Panc1 (cell line): ENCODE results near the gene ASXL2. TPM values are rescaled to one million over a fixed set of nuclear protein-coding genes. Genes with fewer than 3 reads are reported as not detected.

Source experiments
- ATAC-seq: fragments of 200-7000 bp; cut with Tn5 transposase; 2 replicates; pipeline ENCODE4 v1.9.1; 2020; ENCODE audit warnings: mild to moderate bottlenecking, moderate library complexity
- BruUV-seq: library from RNA; stranded (reverse); fragments of 400-500 nt; replicated peaks from 2 replicates; lab custom pipeline; 2021; lab: Mats Ljungman, UMichigan
- CTCF ChIA-PET: fragments of 300-600 bp; sonication (Branson Sonifier 250); formaldehyde crosslinking; loops from one replicate; lab custom pipeline; 2022; ENCODE audit warnings: antibody characterized with exemption; lab: Charles Lee
- POLR2A ChIA-PET: fragments of 300-600 bp; sonication (Branson Sonifier 250); formaldehyde crosslinking; loops from one replicate; lab custom pipeline; 2022; ENCODE audit warnings: antibody characterized with exemption; lab: Charles Lee
- DNase-seq: peaks from one replicate; pipeline ENCODE4 v3.0.0-alpha.2; 2010; ENCODE audit warnings: low read depth, low spot score
- H3K27ac ChIP-seq: 2 replicates; pipeline ENCODE4 v1.5.1; 2011; ENCODE audit warnings: mild to moderate bottlenecking, low read length, inconsistent platforms
- H3K27me3 ChIP-seq: fragments of 200-500 bp; sonication (Bioruptor generic); 2 replicates; pipeline ENCODE4 v1.6.0; 2014; ENCODE audit warnings: low read length, inconsistent platforms; ENCODE audit not compliant: control insufficient read depth, insufficient read depth
- H3K36me3 ChIP-seq: fragments of 200-500 bp; sonication (Bioruptor generic); 2 replicates; pipeline ENCODE4 v1.5.1; 2014; ENCODE audit warnings: inconsistent platforms, mild to moderate bottlenecking, low read length, moderate library complexity; ENCODE audit not compliant: control insufficient read depth, insufficient read depth
- H3K4me1 ChIP-seq: 2 replicates; pipeline ENCODE4 v1.5.1; 2011; ENCODE audit warnings: inconsistent platforms, mild to moderate bottlenecking, low read length, moderate library complexity; ENCODE audit not compliant: control insufficient read depth, insufficient read depth
- H3K4me3 ChIP-seq, 2 experiments: 2 replicates each; pipeline ENCODE4 v1.5.1; 2011 to 2012; ENCODE audit warnings: low read depth in 2 of 2, low read length in 2 of 2, mild to moderate bottlenecking in 2 of 2, inconsistent platforms in 1 of 2, moderate library complexity in 1 of 2
- H3K9me3 ChIP-seq: fragments of 200-500 bp; sonication (Bioruptor generic); 2 replicates; pipeline ENCODE4 v1.5.1; 2014; ENCODE audit warnings: low read depth, mild to moderate bottlenecking, inconsistent platforms, low read length, moderate library complexity; ENCODE audit not compliant: control insufficient read depth, insufficient read depth
- POLR2AphosphoS5 ChIP-seq: IDR thresholded peaks from 2 replicates; pipeline ENCODE4 v1.6.1; 2012; ENCODE audit warnings: mild to moderate bottlenecking, low read depth, low read length, moderate library complexity
- SIN3A ChIP-seq: IDR thresholded peaks from 2 replicates; pipeline ENCODE4 v1.6.1; 2012; ENCODE audit warnings: low read depth, mild to moderate bottlenecking, low read length, moderate library complexity, borderline replicate concordance; ENCODE audit not compliant: insufficient read depth
- TCF7L2 ChIP-seq: IDR thresholded peaks from 2 replicates; pipeline ENCODE4 v1.6.1; 2011; ENCODE audit warnings: mild to moderate bottlenecking, low read depth, low read length, inconsistent platforms
- in situ Hi-C: cut with HindIII; loops from 2 replicates; pipeline ENCODE4 v1.10.0; 2016; ENCODE audit warnings: low sequenced_read_pairs, low pct_unique_long_range_greater_than_20kb
- intact Hi-C: fragments of 100-400 bp; cut with micrococcal nuclease; formaldehyde crosslinking; loops from one replicate; pipeline ENCODE4 v1.10.0; 2022; ENCODE audit not compliant: unreplicated experiment
- total RNA-seq: library from RNA; stranded (reverse); gene quantifications from one replicate; pipeline ENCODE4 v1.2.1, GENCODE V29; 2021; ENCODE audit not compliant: unreplicated experiment
- TF ChIP-seq, protein P1 (sequence below): fragments of 450-650 bp; IDR thresholded peaks from 2 replicates; pipeline ENCODE4 v1.5.1; 2017; ENCODE audit warnings: mild to moderate bottlenecking
- TF ChIP-seq, protein P2 (sequence below), 2 experiments: IDR thresholded peaks; 2 replicates each; pipeline ENCODE4 v1.6.1; 2011 to 2012; ENCODE audit warnings: low read depth in 2 of 2, control low read depth in 1 of 2, low read length in 1 of 2, mild to moderate bottlenecking in 1 of 2, moderate library complexity in 1 of 2; ENCODE audit not compliant: insufficient read depth in 1 of 2

ASXL2 gene
- total RNA-seq, 1 experiment from 2014 or later = 43.4 TPM

DNA sequence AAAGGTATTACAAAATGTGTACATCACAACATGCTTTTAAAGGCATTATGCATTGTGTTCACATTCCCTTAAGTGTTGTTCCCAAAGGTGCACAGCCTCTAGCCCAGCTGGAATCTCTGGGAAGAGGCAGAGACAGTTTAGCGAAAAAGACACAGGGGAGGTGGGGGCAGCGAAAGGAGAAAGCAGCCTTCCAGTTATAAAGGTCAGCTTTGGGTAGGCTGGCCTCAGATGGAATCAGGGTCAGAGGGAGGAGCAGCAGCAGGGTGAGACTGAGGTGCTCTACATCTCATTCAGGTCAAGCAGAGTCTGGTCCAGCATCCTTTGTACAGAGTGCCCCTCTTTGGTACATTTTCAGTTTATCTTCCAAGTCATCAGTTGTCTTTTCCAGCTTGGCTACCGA is 68.6 kb downstream of the ASXL2 start:
- no peak for ATAC-seq
- Histone ChIP-seq H3K27ac (no peak overlapping the region), H3K4me3 (no peak overlapping the region), H3K27me3 (no peaks in the 10 kb centered on the region), H3K36me3 (no peaks in the 10 kb centered on the region), H3K9me3 (no peaks in the 10 kb centered on the region), H3K4me1 (peaks cover 2% of the 10 kb centered on the region; the same call in 1 of the 2 replicates)
- TF ChIP-seq, protein P1, sequence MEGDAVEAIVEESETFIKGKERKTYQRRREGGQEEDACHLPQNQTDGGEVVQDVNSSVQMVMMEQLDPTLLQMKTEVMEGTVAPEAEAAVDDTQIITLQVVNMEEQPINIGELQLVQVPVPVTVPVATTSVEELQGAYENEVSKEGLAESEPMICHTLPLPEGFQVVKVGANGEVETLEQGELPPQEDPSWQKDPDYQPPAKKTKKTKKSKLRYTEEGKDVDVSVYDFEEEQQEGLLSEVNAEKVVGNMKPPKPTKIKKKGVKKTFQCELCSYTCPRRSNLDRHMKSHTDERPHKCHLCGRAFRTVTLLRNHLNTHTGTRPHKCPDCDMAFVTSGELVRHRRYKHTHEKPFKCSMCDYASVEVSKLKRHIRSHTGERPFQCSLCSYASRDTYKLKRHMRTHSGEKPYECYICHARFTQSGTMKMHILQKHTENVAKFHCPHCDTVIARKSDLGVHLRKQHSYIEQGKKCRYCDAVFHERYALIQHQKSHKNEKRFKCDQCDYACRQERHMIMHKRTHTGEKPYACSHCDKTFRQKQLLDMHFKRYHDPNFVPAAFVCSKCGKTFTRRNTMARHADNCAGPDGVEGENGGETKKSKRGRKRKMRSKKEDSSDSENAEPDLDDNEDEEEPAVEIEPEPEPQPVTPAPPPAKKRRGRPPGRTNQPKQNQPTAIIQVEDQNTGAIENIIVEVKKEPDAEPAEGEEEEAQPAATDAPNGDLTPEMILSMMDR = no peak
- TF ChIP-seq, protein P2, sequence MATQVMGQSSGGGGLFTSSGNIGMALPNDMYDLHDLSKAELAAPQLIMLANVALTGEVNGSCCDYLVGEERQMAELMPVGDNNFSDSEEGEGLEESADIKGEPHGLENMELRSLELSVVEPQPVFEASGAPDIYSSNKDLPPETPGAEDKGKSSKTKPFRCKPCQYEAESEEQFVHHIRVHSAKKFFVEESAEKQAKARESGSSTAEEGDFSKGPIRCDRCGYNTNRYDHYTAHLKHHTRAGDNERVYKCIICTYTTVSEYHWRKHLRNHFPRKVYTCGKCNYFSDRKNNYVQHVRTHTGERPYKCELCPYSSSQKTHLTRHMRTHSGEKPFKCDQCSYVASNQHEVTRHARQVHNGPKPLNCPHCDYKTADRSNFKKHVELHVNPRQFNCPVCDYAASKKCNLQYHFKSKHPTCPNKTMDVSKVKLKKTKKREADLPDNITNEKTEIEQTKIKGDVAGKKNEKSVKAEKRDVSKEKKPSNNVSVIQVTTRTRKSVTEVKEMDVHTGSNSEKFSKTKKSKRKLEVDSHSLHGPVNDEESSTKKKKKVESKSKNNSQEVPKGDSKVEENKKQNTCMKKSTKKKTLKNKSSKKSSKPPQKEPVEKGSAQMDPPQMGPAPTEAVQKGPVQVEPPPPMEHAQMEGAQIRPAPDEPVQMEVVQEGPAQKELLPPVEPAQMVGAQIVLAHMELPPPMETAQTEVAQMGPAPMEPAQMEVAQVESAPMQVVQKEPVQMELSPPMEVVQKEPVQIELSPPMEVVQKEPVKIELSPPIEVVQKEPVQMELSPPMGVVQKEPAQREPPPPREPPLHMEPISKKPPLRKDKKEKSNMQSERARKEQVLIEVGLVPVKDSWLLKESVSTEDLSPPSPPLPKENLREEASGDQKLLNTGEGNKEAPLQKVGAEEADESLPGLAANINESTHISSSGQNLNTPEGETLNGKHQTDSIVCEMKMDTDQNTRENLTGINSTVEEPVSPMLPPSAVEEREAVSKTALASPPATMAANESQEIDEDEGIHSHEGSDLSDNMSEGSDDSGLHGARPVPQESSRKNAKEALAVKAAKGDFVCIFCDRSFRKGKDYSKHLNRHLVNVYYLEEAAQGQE (IDR thresholded peaks at IDR 0.05; ENCODE audit: insufficient read depth in 1 of 2, low read depth in 2 of 2, low read length in 1 of 2) = no peak
- no peak for TF ChIP-seq TCF7L2
- no peak for TF ChIP-seq POLR2AphosphoS5
- no peak for TF ChIP-seq SIN3A
- intact Hi-C loops (no loop called here), in situ Hi-C loops (no loop called here)
- ChIA-PET CTCF (no interaction called here), POLR2A (no interaction called here)
- no peak for DNase-seq
- no TSS peak for BruUV-seq

DNA sequence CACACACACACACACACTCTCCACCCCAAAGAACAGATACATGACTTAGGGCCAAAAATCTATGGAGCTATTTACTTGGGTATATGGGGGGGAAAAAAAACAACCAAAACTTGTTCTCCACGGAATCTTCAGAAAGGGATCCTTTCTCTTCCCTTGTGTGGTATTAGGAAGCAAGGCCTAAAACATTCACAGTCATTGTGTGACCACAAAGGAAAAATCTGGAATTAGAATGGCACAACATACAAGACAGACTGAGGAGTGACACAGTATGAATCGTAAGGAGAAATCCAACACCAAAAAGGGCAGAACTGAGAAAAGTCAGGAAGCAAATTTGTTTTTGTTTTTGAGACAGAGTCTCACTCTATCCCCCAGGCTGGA is 70.3 kb downstream of the ASXL2 start:
- no peak for DNase-seq
- Histone ChIP-seq H3K4me1 (no peaks in the 10 kb centered on the region), H3K27ac (no peak overlapping the region), H3K36me3 (peaks cover 3% of the 10 kb centered on the region; the same call in 1 of the 2 replicates), H3K4me3 (no peak overlapping the region), H3K27me3 (no peaks in the 10 kb centered on the region), H3K9me3 (no peaks in the 10 kb centered on the region)
- no peak for ATAC-seq
- intact Hi-C loops (no loop called here), in situ Hi-C loops (no loop called here)
- no peak for TF ChIP-seq TCF7L2
- TF ChIP-seq, protein P2 (IDR thresholded peaks at IDR 0.05; ENCODE audit: insufficient read depth in 1 of 2, low read depth in 2 of 2, low read length in 1 of 2) = no peak
- TF ChIP-seq SIN3A = no peak
- TF ChIP-seq POLR2AphosphoS5 = no peak
- BruUV-seq = no TSS peak
- POLR2A ChIA-PET = no interaction called here
- CTCF ChIA-PET = no interaction called here
